HG02588 (cell line): ENCODE measurements around the gene SP3.
A peak's percentile ranks its signal among the peaks of the same experiment; 100 is the strongest.

Experiments
- ATAC-seq: cut with Tn5 transposase; IDR thresholded peaks from one replicate; pipeline ENCODE4 v1.9.1; 2021; ENCODE audit warnings: mild to moderate bottlenecking, moderate library complexity; ENCODE audit not compliant: unreplicated experiment

SP3 gene

DNA sequence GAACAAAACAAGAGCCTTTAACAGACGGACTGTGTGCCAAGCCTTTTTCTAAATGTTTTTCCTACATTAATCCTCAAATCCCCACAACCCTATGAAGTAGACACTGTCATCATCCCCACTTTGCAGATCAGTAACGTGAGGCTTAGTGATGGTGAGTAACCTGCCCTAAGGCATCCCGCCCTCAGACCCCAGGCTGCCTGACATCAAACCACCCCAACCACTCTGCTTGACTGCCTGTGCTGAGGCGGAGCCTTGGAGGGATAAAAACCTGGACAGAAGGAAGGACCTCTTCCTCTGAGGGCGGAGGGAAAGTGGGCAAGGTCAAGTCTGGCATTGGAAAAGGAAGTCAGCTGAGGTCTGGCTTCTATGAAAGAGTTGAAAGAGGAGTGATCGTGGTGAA is 104.6 kb downstream of the SP3 start:
- no peak for ATAC-seq

DNA sequence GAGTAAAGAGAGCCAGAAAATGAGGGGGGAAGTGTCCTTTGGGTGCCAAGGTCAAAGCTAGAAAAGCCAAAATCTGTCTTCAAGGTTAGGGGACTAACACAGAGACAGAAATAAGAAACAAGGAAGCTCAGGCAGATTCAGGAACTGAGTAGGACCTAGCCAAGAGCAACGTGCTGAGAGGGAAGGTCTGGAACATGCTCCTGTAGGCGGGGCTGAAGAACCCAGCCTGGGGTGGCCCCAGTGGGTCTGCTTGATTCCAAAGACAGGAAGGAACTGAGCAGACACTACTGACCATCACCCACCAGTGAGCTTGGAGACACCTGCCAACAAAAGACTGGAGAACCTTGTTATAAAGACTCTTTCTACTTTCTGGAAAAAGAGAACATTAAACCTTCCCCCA is 105.1 kb downstream of the SP3 start:
- no peak for ATAC-seq

DNA sequence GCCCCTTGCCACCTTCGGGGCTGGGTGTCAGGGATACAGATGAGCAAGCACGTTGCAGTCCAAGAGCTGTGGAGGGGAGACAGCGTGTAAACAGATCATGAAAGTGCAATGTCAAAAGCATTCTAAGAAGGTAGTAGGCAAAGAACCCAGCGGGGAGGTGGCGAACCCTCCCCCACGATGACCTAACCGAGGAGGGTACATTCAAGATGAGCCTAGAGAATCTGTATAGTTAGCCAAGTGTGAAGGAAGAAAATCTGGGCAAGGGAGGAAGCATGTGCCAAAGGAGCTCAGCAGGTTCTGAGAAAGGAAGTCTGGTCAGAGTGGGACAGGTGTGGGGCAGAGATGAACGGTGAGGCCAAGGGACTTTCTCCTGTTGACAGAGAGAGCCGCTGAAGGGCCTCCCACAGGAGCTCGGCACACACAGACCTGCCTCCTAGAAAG is 106.9 kb downstream of the SP3 start:
- peak; percentile 85 for ATAC-seq
